Measurements from ENCODE around the gene TJP3. TPM values are rescaled to one million over a fixed set of nuclear protein-coding genes. Genes with fewer than 3 reads are reported as not detected.

The TJP3 gene
- total and polyA plus RNA-seq, 10 of the 15 experiments (the other 5 are each of a cell fraction or from before 2014, with no cell fraction given), result 0.04 to 1.2 (median 0.29) TPM; not detected in 6

DNA sequence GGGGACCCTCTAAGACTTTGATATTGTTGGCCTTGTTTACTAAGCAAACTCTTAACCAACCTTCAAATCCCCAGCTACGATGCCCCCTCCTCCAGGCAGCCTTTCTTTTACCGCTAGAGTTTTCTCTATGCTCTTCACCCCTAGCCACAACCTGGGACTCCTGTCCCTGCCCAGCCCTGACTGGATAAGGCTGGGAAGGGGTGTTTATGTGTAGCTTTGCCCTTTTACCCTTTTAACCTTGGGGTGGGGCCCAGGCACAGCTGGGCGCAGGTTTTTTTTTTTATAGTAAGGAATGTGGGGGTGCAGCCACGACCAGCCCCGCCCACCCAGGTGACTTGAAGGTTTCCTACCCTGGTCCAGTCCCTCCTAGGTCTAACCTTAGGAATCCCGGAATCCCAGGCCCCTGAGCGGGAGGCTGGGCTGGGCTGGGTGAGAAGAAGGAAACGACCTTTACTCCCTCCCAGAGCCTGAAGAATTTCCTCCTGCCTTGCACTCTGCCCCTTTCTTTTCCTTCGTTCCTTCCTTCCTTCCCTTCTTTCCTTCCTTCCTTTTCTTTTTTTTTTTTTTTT is 12.2 kb downstream of the TJP3 start:
- in situ Hi-C loops (cut with MboI) (no loop called here), intact Hi-C loops (cut with micrococcal nuclease; ENCODE audit: unreplicated experiment) (no loop called here)
- DNase-seq (ENCODE audit: low read depth, low spot score) (no peak), FAIRE-seq (no peak), ATAC-seq (no peak)
- no peak overlapping the region for H3K9ac ChIP-seq (ENCODE audit: control insufficient read depth, insufficient read depth, low read length)
- H3K4me2 ChIP-seq (ENCODE audit: control insufficient read depth, insufficient read depth), result no peak overlapping the region
- SMC1A ChIA-PET (ENCODE audit: uncharacterized antibody, unreplicated experiment), result no interaction called here
- TF ChIP-seq SMAD5 (IDR thresholded peaks at IDR 0.05; ENCODE audit: low read depth), result no peak
- TF ChIP-seq NR2C1 (IDR thresholded peaks at IDR 0.05), result no peak
- no peak for TF ChIP-seq MEF2A (IDR thresholded peaks at IDR 0.05; ENCODE audit: insufficient read depth, low read depth, low read length)
- no peak for TF ChIP-seq POLR2AphosphoS2 (IDR thresholded peaks at IDR 0.05; ENCODE audit: low read depth, low read length)
- no peak for TF ChIP-seq SMC3 (IDR thresholded peaks at IDR 0.05; ENCODE audit: borderline replicate concordance, low read length)
- TF ChIP-seq, protein P1, sequence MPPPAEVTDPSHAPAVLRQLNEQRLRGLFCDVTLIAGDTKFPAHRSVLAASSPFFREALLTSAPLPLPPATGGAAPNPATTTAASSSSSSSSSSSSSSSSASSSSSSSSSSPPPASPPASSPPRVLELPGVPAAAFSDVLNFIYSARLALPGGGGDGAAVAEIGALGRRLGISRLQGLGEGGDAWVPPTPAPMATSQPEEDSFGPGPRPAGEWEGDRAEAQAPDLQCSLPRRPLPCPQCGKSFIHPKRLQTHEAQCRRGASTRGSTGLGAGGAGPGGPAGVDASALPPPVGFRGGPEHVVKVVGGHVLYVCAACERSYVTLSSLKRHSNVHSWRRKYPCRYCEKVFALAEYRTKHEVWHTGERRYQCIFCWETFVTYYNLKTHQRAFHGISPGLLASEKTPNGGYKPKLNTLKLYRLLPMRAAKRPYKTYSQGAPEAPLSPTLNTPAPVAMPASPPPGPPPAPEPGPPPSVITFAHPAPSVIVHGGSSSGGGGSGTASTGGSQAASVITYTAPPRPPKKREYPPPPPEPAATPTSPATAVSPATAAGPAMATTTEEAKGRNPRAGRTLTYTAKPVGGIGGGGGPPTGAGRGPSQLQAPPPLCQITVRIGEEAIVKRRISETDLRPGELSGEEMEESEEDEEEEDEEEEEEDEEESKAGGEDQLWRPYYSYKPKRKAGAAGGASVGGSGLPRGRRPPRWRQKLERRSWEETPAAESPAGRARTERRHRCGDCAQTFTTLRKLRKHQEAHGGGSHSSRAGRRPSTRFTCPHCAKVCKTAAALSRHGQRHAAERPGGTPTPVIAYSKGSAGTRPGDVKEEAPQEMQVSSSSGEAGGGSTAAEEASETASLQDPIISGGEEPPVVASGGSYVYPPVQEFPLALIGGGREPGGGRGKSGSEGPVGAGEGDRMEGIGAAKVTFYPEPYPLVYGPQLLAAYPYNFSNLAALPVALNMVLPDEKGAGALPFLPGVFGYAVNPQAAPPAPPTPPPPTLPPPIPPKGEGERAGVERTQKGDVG (CRISPR knock-in tag; IDR thresholded peaks at IDR 0.05), result no peak
- TF ChIP-seq MEF2B (IDR thresholded peaks at IDR 0.05; ENCODE audit: partially characterized antibody, poor library complexity, severe bottlenecking), result no peak
- TF ChIP-seq ATF7 (IDR thresholded peaks at IDR 0.05; ENCODE audit: low read depth), result no peak
- TF ChIP-seq, protein P2, sequence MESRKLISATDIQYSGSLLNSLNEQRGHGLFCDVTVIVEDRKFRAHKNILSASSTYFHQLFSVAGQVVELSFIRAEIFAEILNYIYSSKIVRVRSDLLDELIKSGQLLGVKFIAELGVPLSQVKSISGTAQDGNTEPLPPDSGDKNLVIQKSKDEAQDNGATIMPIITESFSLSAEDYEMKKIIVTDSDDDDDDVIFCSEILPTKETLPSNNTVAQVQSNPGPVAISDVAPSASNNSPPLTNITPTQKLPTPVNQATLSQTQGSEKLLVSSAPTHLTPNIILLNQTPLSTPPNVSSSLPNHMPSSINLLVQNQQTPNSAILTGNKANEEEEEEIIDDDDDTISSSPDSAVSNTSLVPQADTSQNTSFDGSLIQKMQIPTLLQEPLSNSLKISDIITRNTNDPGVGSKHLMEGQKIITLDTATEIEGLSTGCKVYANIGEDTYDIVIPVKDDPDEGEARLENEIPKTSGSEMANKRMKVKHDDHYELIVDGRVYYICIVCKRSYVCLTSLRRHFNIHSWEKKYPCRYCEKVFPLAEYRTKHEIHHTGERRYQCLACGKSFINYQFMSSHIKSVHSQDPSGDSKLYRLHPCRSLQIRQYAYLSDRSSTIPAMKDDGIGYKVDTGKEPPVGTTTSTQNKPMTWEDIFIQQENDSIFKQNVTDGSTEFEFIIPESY (IDR thresholded peaks at IDR 0.05), result no peak
- no peak for TF ChIP-seq MXI1 (IDR thresholded peaks at IDR 0.05; ENCODE audit: low read depth, low read length)
- TF ChIP-seq HDAC2 (IDR thresholded peaks at IDR 0.05), result no peak
- no peak for TF ChIP-seq SIN3A (IDR thresholded peaks at IDR 0.05; ENCODE audit: low read depth, low read length)
- no peaks in the 10 kb centered on the region for H3K4me1 ChIP-seq (ENCODE audit: control insufficient read depth, insufficient read depth, low read length)
- POLR2A ChIA-PET, result no interaction called here
- no peaks in the 10 kb centered on the region for H4K20me1 ChIP-seq (ENCODE audit: control insufficient read depth, insufficient read depth)
- no peaks in the 10 kb centered on the region for H3K9me3 ChIP-seq (replicated peaks; ENCODE audit: control insufficient read depth, insufficient read depth, low read length)
- H3K27me3 ChIP-seq (replicated peaks in 1 of 2; ENCODE audit: control insufficient read depth in 2 of 2, insufficient read depth in 2 of 2, low read length in 1 of 2), result peaks cover 1 to 3% of the 10 kb centered on the region in 2 experiments; a peak in 1 of 4 replicates
- RAD21 ChIA-PET (ENCODE audit: unreplicated experiment), result no interaction called here
- H3K4me3 ChIP-seq, result no peak overlapping the region
- H3K79me2 ChIP-seq (ENCODE audit: control insufficient read depth, insufficient read depth, low read length), result no peaks in the 10 kb centered on the region
- no TSS peak for BruUV-seq (replicated peaks)
- WGBS (ENCODE audit: insufficient coverage, insufficient replicate concordance, low lambda C conversion rate, missing lambda C conversion rate), result 18% methylated on average over 8 of the region's 9 CpGs
- H3K27ac ChIP-seq (ENCODE audit: control insufficient read depth, insufficient read depth), result no peak overlapping the region
- H2AFZ ChIP-seq (ENCODE audit: control insufficient read depth, low read depth, low read length), result no peak overlapping the region
- CTCF ChIA-PET, result interaction anchor here (0.6 to 1.8 kb wide), 2 partner anchors 14 to 163 kb away, joined by 3 to 6 read pairs; no protein-coding TSS in a partner anchor
- H3K36me3 ChIP-seq (ENCODE audit: control insufficient read depth in 2 of 2, insufficient read depth in 2 of 2, low read length in 1 of 2), result no peaks in the 10 kb centered on the region

All from GM12878 (cell line).